ENCODE measurements around the gene ACTR3. TPM values are rescaled to one million over a fixed set of nuclear protein-coding genes. Genes with fewer than 3 reads are reported as not detected.

Gene ACTR3
- total and polyA plus RNA-seq, 2 of the 8 experiments (the other 6 are each of a cell fraction or from before 2014, with no cell fraction given), result 51.7 to 184 TPM

GRCh38 chr2:113979191-113980128, 89.6 kb downstream of the ACTR3 start (continued):
- TF ChIP-seq SIN3A (conservative IDR thresholded peaks at IDR 0.05 in 1 of 2, IDR thresholded peaks at IDR 0.05 in 1 of 2; ENCODE audit: low read depth in 1 of 2, low read length in 2 of 2) (no peak), POLR2AphosphoS5 (IDR thresholded peaks at IDR 0.05; ENCODE audit: low read depth, low read length) (peak; percentile 43; the same call in 1 of the 2 replicates), RXRA (IDR thresholded peaks at IDR 0.05; ENCODE audit: insufficient read depth, low read depth, low read length) (no peak), CTCF (IDR thresholded peaks at IDR 0.05; ENCODE audit: control extremely low read depth in 1 of 3, insufficient read depth in 1 of 3, low read depth in 1 of 3, low read length in 3 of 3) (peak; percentile 70 to 92 (median 83)), BACH1 (IDR thresholded peaks at IDR 0.05; ENCODE audit: low read length) (no peak), CHD7 (IDR thresholded peaks at IDR 0.05; ENCODE audit: insufficient replicate concordance, low read length) (no peak)
